GM12875 (cell line): ENCODE results near the gene ST3GAL2.
A peak's percentile ranks its signal among the peaks of the same experiment; 100 is the strongest.
"Not testable (repeated sequence)": the region's sequence is repeated elsewhere in the genome, so short reads cannot be mapped to it uniquely, and the experiment has no call there.

Experiments used
- H3K4me3 ChIP-seq: one replicate; pipeline ENCODE4 v1.5.1; 2011; ENCODE audit warnings: low read depth, low read length, control low read depth
- CTCF ChIP-seq: IDR thresholded peaks from 2 replicates; pipeline ENCODE4 v1.5.1; 2011; ENCODE audit warnings: low read depth, mild to moderate bottlenecking, control low read depth, inconsistent platforms, low read length, moderate library complexity, borderline replicate concordance; ENCODE audit not compliant: insufficient read depth

ST3GAL2 gene

GRCh38 chr16:70370145-70370544, 68.8 kb downstream of the ST3GAL2 start:
- TF ChIP-seq CTCF = peak; percentile 46; the same call in 1 of the 2 replicates
- H3K4me3 ChIP-seq = not testable (repeated sequence)

GRCh38 chr16:70364399-70364798, 74.5 kb downstream of the ST3GAL2 start:
- no peak overlapping the region for H3K4me3 ChIP-seq
- no peak for TF ChIP-seq CTCF

GRCh38 chr16:70359552-70359951, 79.3 kb downstream of the ST3GAL2 start:
- no peak overlapping the region for H3K4me3 ChIP-seq
- no peak for TF ChIP-seq CTCF

- no peak overlapping the region for H3K4me3 ChIP-seq
- TF ChIP-seq CTCF = no peak
These were observed 89.1 kb downstream of the ST3GAL2 start for GRCh38 chr16:70349783-70350182.

- H3K4me3 ChIP-seq = no peak overlapping the region
- no peak for TF ChIP-seq CTCF
These were observed 89.9 kb downstream of the ST3GAL2 start for GRCh38 chr16:70348991-70349390.

GRCh38 chr16:70345840-70346239, 93.1 kb downstream of the ST3GAL2 start:
- H3K4me3 ChIP-seq = peak overlapping the region; percentile 45
- no peak for TF ChIP-seq CTCF

GRCh38 chr16:70342016-70342415, 96.9 kb downstream of the ST3GAL2 start:
- no peak for TF ChIP-seq CTCF
- H3K4me3 ChIP-seq = no peak overlapping the region
